ENCODE data around the gene PRMT2.
"Not testable (repeated sequence)": the region's sequence is repeated elsewhere in the genome, so short reads cannot be mapped to it uniquely, and the experiment has no call there.

The PRMT2 gene

GRCh38 chr21:46675595-46676280 is 40.3 kb downstream of the PRMT2 start:
- DNase-seq: no peak

GRCh38 chr21:46676542-46676941 is 41.1 kb downstream of the PRMT2 start:
- not testable (repeated sequence) for DNase-seq

GRCh38 chr21:46681593-46681992 is 46.1 kb downstream of the PRMT2 start:
- DNase-seq: not testable (repeated sequence)

GRCh38 chr21:46698652-46699051 is 63.2 kb downstream of the PRMT2 start:
- DNase-seq: not testable (repeated sequence)

- not testable (repeated sequence) for DNase-seq
Measured at GRCh38 chr21:46699104-46699503, 63.6 kb downstream of the PRMT2 start.
